Astrocyte of the spinal cord (primary cell): Measurements from ENCODE around the gene WDFY4.

Experiments
- DNase-seq: peaks from one replicate; pipeline ENCODE4 v3.0.0; 2011; ENCODE audit warnings: low read depth, low spot score
- H3K4me3 ChIP-seq: 2 replicates; pipeline ENCODE4 v1.5.1; 2011; ENCODE audit warnings: low read depth, mild to moderate bottlenecking, low read length, moderate library complexity
- CTCF ChIP-seq: IDR thresholded peaks from 2 replicates; pipeline ENCODE4 v1.5.1; 2012; ENCODE audit warnings: low read depth, mild to moderate bottlenecking, low read length, inconsistent platforms
- in situ Hi-C: cut with HindIII; loops from 2 replicates; pipeline ENCODE4 v1.10.0; 2017; ENCODE audit warnings: low sequenced_read_pairs

Gene WDFY4

GRCh38 chr10:48748573-48748972, 63.9 kb downstream of the WDFY4 start:
- no peak overlapping the region for H3K4me3 ChIP-seq
- no peak for TF ChIP-seq CTCF
- in situ Hi-C loops: no loop called here
- no peak for DNase-seq

DNA sequence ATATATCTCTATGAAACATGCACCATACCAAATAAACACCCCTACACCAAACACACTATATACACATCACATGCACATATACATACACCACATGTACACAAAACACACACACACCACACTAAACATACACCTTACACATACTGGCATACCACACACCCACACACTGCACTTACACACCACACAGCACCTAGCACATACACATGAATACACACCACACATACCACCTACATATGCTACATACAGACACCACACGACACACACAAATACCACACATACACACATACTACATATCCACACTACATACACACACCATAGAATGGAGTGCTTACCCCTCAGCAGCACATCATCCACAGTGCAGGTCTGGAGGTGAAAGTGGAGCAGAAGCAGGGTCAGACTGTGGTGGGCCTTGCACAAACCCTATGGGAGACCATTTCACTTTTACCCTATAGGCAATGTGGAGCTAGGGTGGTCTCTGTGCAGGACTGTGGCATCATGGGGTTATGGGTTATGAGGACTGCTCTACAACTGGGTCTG, 64.6 kb downstream of the WDFY4 start:
- no peak for TF ChIP-seq CTCF
- no peak overlapping the region for H3K4me3 ChIP-seq
- DNase-seq: no peak
- in situ Hi-C loops: no loop called here

DNA sequence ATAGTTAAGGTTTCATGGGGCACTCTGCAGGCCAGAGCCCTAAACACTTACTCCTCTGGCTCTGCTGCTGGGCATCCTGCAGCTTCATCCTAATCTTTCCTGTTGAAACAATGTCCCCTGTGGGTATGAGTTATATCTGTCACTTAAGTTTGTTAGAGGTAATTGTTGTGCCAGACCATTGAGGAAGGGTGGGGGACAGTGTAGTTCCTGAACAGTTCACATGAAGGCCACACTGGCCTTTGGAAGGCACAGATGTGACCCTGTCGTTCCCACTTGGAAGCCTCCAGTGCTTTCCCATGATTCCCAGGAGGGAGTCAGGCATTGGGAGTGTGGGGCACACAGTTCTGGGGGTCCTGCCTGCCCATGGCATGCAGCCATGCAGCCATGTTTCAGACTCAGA, 65.3 kb downstream of the WDFY4 start:
- TF ChIP-seq CTCF: no peak
- no peak for DNase-seq
- in situ Hi-C loops: no loop called here
- no peak overlapping the region for H3K4me3 ChIP-seq

- in situ Hi-C loops: no loop called here
- H3K4me3 ChIP-seq: no peak overlapping the region
- no peak for TF ChIP-seq CTCF
- no peak for DNase-seq
Measured at GRCh38 chr10:48750991-48751390, 66.3 kb downstream of the WDFY4 start.

GRCh38 chr10:48751730-48752129, 67.1 kb downstream of the WDFY4 start:
- no peak overlapping the region for H3K4me3 ChIP-seq
- in situ Hi-C loops: no loop called here
- DNase-seq: no peak
- no peak for TF ChIP-seq CTCF

DNA sequence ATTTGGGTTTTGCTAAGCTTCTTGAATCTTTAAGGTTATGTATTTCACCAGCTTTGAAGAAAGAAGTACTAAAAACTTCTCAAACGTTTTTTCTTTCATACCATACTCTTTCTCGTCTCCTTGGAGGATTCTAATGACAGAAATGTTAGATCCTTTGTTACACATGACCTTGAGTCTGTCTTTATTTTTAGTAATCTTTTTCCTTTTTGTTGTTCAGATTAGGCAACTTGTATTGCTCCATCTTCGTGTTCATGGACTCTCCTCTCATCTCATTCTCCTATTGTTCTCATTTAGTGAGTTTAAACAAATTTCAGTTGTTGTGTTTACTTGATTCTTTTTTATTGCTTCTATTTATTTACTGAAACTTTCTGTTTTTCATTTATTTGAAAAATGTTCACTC, 73.7 kb downstream of the WDFY4 start:
- in situ Hi-C loops: no loop called here
- TF ChIP-seq CTCF: no peak
- DNase-seq: no peak
- no peak overlapping the region for H3K4me3 ChIP-seq
